Measurements from ENCODE around the gene DISC1.
"Not testable (repeated sequence)": the region's sequence is repeated elsewhere in the genome, so short reads cannot be mapped to it uniquely, and the experiment has no call there.

The DISC1 gene

DNA sequence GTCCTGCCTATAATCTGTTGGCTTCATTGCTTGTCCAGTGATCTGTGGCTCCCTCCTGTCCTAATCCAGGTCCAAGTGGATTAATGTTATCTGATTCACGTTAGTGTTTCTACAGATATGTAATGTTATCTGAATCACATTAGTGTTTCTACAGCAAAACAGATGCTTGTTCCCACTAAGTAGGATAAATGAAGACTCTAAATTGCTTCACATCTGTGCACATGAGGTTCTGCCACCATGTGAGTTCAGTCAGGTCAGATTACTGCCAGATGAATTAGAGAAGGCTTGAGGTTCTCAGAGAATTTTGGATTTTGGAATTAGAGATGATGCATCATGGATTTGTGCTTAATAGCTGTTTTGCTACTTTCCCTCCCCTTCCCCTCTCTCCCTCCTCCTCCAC is 13.2 kb downstream of the DISC1 start:
- DNase-seq: no peak

DNA sequence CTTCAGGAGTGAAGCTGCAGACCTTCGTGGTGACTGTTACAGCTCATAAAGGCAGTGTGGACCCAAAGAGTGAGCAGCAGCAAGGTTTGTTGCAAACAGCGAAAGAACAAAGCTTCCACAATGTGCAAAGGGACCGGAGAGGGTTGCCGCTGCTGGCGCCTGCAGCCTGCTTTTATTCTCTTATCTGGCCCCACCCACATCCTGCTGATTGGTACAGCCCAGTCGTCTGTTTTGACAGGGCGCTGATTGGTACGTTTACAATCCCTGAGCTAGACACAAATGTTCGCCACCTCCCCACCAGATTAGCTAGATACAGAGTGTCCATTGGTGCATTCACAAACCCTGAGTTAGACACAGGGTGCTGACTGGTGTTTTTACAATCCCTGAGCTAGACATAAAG is 14.9 kb downstream of the DISC1 start:
- DNase-seq: not testable (repeated sequence)

DNA sequence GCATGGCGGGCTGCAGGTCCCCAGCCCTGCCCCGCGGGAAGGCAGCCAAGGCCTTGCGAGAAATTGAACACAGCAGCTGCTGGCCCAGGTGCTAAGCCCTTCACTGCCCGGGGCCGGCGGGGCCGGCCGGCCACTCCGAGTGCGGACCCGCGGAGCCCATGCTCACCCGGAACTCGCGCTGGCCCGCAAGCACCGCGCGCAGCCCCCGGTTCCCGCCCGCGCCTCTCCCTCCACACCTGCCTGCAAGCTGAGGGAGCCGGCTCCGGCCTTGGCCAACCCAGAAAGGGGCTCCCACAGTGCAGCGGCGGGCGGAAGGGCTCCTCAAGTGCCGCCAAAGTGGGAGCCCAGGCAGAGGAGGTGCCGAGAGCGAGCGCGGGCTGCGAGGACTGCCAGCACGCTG is 15.5 kb downstream of the DISC1 start:
- not testable (repeated sequence) for DNase-seq

DNA sequence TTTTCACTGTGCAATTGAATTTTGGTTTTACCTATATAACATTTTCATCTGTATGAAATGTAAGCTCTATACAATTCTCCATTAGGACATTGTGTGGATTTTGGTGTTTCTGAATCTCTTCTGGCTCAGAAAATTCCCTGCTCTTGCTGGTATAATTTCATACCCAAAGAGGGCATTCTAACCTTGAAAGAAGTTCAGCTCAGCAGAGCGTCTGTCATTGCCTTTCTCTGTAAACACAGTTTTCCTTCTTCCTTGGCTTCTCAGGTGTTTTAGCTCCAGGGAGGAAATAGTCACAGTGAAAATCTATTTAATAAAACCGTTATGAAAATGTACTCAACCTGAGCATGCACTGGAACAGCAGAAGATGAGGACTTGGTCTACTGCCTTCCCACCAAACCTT is 16.0 kb downstream of the DISC1 start:
- no peak for DNase-seq

DNA sequence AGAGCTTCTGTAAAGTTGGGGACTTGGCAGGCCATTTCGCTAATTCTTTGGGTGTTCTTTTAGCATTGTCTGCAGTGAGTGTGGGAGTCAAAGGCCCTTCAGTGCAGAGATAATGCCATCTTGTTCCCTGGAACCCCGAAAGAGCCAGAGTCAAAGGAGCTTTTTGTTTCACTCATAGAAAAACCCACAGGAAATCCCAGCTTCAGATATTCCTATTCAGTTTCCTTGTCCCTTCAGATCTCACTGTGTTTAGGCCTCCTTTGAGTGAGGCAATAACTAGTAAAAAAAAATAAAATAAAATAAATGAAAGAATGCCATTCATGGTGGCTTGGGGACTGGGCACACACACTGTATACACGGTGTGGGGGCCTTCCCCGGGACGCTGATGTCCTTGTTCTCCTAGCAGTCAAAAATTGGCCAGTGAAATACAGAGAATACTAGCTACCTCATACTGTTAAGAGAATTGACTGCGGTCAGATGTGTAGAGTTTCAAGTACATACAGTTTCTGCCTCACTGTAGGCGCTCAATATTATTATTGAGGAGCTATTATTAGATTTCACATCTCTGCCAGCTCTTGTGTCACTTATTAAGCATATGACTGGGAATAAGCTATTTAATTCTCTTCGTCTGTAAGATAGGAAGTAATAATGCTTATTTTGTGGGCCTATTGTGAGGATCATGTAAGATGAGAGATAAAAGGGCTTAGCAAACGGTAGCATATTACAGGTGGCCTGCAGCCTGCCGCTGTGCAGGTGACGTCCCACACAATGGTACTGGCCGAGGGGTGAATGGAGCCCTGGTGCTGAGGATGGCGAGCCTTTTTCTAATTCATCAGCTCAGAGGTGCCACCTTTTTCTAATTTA is 16.7 kb downstream of the DISC1 start:
- DNase-seq: no peak

DNA sequence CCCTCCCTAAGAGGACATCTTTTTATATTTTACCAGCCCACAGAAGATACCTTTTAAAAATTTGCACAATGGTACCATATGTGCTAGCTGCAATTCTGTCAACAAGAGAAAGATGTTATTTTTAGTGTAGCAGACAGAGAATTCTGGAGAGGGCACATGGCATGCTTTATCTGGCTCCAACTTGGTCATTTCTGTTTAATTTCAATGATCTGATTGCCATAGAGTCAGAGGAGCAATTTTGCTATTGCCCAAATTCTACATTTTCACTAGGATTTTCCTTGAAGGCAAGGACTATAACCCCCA is 17.3 kb downstream of the DISC1 start:
- no peak for DNase-seq

DNA sequence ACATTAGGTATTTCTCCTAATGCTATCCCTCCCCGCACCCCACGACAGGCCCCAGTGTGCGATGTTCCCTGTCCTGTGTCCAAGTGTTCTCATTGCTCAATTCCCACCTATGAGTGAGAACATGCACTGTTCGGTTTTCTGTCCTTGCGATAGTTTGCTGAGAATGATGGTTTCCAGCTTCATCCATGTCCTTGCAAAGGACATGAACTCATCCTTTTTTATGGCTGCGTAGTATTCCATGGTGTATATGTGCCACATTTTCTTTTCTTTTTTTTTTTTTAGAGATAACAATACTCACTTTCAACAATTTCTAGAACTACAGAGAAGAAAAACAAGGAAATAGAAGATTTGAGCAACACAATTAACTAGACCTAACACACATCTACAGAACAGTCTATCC is 19.0 kb downstream of the DISC1 start:
- not testable (repeated sequence) for DNase-seq

DNA sequence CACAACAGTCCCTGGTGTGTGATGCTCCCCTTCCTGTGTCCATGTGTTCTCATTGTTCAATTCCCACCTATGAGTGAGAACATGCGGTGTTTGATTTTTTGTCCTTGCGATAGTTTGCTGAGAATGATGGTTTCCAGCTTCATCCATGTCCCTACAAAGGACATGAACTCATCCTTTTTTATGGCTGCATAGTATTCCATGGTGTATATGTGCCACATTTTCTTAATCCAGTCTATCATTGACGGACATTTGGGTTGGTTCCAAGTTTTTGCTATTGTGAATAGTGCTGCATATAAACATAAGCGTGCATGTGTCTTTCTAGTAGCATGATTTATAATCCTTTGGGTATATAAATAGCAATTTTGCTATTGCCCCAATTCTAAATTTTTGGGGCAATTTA is 19.6 kb downstream of the DISC1 start:
- DNase-seq: not testable (repeated sequence)

DNA sequence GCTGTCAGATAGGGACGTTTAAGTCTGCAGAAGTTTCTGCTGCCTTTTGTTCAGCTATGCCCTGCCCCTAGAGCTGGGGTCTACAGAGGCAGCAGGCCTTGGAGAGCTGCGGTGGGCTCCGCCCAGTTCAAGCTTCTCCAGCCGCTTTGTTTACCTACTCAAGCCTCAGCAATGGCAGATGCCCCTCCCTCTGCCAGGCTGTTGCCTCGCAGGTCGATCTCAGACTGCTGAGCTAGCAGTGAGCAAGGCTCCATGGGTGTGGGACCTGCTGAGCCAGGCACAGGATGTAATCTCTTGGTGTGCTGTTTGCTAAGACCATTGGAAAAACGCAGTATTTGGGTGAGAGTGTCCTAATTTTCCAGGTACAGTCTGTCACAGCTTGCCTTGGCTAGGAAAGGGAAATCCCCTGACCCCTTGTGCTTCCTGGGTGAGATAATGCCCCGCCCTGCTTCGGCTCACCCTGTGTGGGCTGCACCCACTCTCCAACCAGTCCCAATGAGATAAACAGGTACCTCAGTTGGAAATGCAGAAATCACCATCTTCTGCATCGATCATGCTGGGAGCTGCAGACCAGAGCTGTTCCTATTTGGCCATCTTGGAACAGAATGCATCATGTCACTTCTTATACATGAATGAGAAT is 25.2 kb downstream of the DISC1 start:
- DNase-seq: not testable (repeated sequence)

DNA sequence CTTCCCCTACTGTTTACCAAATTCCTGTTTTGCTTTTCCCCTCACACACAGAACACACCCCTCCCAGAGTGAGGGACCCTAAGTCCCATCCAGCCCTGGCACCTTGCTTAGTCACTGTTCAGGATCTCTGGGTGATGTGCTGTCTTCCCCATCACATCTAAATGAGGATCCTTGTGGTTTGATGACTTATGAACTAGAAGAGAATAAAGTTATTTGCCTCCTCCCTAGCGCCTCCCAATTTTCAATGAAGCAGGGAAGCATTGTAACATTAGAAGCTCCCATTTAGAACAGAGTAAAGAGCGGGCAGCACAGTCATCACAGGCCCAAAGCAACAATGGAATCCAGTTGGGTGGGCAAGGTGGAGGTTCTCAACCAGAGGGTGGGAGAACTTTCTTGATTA is 27.0 kb downstream of the DISC1 start:
- DNase-seq: no peak

DNA sequence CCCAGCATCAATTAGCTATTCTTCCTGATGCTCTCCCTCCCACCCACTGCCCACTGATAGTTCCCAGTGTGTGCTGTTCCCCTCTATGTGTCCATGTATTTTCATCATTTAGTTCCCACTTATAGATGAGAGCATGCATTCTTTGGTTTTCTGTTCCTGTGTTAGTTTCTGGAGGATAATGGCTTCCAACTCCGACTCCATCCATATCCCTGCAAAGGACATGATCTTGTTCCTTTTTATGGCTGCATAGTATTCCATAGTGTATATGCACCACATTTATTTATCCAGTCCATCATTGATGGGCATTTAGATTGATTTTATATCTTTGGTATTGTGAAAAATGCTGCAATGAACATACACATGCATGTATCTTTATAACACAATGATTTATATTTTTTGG is 30.2 kb downstream of the DISC1 start:
- no peak for DNase-seq

DNA sequence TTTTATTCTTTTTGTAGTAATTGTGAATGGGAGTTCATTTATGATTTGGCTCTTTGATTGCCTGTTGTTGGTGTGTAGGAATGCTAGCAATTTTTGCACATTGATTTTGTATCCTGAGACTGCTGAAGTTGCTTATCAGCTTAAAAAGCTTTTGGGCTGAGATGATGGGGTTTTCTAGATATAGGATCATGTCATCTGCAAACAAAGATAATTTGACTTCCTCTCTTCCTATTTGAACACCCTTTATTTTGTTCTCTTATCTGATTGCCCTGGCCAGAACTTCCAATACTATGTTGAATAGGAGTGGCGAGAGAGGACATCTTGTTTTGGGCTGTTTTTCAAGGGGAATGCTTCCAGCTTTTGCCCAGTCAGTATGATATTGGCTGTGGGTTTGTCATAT is 31.6 kb downstream of the DISC1 start:
- DNase-seq: not testable (repeated sequence)

DNA sequence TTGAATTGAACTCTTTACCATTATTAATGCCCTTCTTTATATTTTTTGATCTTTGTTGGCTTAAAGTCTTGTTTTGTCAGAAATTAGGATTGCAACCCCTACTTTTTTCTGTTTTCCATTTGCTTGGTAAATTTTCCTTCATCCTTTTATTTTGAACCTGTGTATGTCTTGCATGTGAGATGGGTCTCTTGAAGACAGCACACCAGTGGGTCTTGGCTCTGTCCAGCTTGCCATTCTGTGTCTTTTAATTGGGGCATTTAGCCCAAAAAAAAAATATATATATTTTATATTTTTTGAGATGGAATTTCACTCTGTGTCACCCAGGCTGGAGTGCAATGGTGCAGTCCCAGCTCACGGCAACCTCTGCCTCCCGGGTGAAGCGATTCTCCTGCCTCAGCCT is 33.6 kb downstream of the DISC1 start:
- no peak for DNase-seq

DNA sequence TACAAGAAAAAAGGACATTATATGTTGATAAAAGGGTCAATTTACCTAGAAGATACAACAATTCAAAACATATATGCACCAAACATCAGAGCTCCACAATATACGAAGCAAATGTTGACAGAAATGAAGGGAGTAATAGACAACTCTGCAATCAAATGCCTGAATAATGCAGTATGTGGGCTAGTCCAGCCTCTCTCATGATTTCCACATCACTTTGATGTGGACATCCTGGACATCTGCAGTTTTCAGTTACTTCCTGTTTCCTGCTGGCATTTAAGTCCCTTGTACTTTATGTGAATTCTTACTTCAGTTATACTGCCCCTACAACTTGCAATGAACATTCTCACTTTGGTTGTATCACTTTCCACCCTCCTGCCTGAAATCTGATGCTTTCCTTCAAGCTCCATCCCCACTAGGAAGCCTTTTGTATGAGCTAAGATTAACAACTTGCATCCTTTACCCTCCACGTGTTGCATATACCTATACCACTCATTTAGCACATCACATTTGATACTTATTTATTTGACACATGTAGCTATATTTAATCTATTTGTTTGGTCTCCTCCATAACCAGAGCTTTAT is 36.7 kb downstream of the DISC1 start:
- DNase-seq: peak; percentile 93

DNA sequence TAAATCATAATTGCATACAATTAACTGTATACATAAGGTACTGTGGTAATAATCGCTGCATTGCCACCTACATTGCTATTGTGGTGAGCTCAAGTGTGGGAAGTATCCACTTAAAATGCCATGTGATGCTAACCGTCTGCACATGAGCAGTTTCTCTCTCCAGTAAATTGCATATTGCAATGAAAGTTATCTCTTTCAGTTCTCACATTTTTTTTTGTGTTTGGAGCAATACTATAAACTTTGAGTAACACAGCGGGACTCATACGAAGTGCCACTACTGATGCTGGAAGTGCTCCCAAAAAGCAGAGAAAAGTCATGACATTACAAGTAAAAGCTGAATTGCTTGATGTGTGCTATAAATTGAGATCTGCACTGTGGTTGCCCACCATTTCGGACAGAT is 38.5 kb downstream of the DISC1 start:
- DNase-seq: peak; percentile 87

DNA sequence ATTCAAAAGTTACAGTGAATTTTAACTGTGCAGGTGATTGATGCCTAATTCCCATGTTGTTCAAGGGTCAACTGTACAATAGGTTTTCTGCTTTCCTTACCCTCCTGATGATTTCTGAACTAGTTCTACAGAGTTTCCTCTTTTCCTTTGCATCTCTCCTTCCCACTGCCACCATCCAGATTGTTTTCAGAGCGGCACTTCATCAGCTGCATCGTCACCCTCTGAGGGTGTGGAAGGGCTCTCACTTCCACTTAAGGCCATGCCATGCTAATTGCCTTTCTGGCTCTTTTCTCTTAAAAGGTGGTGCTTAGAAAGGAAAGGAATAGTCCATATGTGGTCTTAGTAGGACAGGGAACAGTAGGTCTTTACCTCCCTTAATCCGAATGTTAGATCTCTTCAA is 39.1 kb downstream of the DISC1 start:
- peak; percentile 71 for DNase-seq

DNA sequence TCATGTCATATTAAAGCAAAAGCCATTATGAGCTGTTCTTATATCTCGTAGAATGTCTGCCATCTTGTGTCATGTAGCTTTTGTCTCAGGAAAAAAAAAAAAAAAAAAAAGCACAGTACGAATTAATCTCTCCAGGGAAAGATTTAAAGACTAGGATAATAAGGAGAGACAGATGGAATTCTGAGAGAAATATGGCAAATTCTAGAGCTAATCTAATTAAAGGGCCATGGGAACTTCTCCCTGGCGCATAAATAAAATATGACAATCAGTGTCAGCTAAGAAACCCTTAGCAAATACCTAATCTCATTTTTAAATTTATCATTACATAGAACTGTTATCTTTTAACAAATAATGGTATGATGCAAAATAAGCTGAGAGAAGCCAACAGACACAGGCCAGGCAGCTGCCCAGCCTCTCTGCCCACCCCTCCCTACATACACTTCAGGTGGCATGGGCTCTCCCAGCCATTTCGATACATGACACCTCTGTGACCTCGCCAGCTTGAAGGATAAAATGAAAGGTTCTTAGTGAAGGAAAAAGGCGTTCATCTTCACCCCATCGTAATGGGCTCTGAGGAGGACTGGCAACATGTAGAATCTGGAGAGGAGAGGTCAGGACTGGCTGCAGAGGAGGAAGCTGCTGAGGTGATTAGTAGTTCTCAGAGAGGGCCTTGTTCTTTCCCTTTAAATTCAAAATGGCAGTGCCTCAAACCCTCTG is 39.8 kb downstream of the DISC1 start:
- no peak for DNase-seq

DNA sequence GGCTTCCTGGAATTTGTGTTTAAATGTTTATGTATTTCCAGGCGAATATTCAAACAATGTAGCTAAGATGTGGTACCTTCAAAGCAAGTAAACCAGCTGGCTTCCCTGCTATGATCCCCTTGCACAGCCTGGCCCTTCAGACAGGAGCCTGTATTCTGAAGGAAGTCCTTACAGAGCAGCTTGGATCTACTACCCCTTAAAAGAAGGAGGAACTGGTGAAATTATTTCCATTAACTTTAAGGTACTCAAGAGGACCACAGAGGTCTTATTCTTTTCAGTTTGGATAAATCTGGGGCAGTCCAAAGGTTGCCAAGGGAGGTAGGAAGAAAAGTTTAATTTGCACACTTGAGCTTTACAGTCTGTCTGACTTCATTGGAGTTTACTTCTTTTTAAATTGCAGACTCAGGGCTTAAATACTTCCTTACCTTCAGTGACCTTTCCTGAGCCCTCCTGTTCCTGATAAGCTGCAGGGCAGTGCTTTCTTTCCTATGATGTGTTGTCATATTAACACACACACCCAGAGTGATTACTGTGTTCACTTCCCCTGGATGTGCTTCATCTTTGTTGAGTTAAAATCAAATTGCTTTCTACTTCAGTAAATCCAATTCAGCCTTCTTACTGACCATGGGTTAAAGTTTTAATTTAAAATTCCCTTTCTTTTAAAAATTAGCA is 40.5 kb downstream of the DISC1 start:
- DNase-seq: no peak

DNA sequence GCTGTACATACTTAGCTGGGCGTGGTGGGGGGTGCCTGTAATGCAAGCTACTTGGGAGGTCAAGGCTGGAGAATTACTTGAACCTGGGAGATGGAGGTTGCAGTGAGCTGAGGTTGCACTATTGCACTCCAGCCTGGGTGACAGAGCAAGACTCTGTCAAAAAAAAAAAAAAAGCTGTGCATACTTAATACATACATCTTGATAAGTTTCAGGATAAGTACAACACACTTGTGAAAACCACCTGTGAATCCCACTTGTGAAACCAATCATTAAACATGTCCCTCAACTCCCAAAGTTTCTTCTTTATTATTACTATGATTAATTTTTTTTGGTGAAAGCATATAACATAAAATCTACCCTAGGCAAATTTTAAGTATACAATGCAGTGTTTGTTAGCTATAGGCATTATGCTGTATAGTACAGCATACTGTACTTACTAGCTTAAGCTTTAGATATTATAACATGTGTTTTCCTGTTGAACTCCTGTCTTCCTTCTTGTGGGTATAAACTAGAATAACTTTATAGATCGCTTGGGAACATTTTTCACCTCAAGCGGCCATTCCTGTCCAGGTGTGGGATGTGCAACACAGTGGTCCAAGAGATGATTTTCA is 41.4 kb downstream of the DISC1 start:
- DNase-seq: no peak

DNA sequence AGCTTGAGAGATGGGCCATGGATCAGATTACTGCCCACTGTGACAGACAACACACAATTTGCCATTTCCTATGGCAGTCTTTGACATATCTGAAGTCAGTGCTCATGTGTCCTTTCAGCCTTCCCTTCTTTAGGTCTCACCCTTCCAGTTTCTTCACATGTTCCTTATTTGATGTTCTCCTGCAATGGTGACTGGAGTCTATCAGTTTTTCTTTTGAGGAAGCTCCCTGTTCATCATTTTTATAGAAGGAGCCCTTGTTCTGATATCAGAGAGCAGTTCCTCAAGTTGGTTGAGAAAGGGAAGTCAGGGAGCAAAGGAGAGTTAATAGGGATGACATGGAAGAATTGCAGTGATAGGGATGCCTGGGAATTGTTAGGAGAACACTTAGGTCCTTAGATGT is 42.2 kb downstream of the DISC1 start:
- peak; percentile 16 for DNase-seq

DNA sequence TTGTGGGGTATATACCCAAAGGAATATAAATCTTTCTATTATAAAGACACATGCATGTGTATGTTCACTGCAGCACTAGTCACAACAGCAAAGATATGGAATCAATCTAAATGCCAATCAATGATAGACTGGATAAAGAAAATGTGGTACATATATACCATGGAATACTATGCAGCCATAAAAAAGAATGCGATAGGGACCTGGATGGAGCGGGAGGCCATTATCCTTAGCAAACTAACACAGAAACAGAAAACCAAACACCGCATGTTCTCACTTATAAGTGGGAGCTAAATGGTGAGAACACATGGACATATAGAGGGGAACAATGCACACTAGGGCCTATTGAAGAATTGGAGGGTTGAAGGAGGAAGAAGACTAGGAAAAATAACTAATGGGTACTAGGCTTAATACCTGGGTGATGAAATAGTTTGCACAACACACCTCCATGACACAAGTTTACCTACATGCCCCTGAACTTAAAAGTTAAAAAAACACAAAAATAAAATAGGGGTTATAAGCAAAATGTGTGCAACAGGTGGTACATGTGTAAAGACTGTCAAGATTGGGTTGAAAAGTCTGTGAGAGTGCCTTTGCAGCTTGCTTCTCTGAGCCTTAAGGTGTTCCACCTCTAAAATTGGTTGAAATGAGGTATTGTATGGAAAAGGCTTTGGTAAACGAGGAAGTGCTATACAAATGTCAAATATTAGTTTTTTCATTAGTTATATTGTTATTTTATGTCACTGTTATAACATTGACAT is 43.5 kb downstream of the DISC1 start:
- not testable (repeated sequence) for DNase-seq

DNA sequence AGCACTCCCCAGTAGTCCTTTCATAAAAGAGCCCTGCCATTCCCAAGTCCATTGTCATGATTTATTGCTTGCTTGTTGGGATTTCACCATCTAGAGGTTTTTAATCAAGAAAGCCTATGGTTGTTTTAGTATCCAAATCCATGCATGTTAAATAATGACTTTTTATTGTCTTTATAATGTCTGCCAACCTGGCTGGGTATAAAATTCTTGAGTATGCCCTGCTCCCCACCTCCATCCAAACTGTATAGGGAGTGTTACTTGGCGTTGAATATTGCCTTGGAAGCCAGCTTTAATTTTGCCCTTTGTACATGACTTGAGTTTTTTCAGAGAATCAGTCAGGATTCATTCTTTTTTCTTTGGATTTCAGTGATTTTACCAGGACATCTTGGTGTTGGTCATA is 44.2 kb downstream of the DISC1 start:
- no peak for DNase-seq
